GM19372 (cell line): ENCODE measurements around the gene TRIM52.
"Not testable (repeated sequence)": the region's sequence is repeated elsewhere in the genome, so short reads cannot be mapped to it uniquely, and the experiment has no call there.

Source experiments
- ATAC-seq: cut with Tn5 transposase; IDR thresholded peaks from one replicate; pipeline ENCODE4 v1.9.1; 2021; ENCODE audit warnings: mild to moderate bottlenecking, low read depth, moderate library complexity; ENCODE audit not compliant: unreplicated experiment

The TRIM52 gene

DNA sequence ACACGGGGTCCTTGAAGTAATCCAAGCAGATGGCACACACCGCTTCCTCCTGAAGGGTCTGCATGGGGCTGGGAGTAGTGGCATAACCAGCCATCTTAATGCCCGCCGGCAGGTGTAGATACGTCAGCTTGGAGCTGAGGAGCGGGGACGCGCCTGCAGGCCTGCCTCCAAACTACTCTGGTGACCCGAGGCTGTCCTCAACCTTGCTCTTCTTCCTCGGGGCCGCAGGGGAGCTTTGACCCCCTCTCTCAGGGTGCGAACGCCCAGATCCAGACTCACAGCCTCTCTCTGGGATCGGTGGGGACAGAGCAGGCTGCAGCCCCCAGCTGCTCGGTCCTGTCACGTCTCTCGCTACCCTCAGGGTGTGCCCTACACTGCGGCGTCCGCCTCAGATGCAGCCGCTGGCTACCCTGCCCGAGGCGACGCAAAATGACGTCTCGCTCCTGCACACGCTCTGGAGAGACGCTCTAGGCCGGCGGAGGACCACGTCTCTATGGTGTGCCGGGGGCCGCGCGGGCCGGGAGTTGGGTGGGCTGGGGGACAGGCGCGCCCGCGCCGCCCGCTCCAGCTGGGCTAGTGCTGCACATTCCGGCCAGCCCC lies at the start of gene TRIM52:
TSS of gene TRIM52 (minus strand) at position 424 of the 600 bp plus-strand sequence. CDS start at position 94, 330 bp downstream.
- ATAC-seq, result peak; percentile 74

DNA sequence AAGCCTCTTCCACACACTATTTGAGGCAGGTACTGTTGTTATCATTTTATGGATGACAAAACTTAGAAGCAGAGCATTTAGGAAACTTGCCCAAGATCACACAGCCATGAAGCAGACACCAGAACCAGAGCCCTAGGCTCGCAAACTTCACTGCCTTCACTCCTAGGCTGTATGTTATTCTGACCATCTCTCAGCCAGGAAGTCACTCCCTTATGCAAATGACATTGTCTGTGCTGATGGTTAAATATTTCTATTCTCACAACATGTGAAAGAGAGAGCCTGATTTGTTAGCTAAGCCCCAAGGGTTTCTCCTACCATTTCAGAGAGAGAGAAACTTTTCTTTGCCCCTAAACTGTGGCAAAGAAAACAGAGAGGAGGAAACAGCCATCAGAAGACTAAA lies 26.4 kb upstream of the TRIM52 start:
- ATAC-seq, result peak; percentile 68

DNA sequence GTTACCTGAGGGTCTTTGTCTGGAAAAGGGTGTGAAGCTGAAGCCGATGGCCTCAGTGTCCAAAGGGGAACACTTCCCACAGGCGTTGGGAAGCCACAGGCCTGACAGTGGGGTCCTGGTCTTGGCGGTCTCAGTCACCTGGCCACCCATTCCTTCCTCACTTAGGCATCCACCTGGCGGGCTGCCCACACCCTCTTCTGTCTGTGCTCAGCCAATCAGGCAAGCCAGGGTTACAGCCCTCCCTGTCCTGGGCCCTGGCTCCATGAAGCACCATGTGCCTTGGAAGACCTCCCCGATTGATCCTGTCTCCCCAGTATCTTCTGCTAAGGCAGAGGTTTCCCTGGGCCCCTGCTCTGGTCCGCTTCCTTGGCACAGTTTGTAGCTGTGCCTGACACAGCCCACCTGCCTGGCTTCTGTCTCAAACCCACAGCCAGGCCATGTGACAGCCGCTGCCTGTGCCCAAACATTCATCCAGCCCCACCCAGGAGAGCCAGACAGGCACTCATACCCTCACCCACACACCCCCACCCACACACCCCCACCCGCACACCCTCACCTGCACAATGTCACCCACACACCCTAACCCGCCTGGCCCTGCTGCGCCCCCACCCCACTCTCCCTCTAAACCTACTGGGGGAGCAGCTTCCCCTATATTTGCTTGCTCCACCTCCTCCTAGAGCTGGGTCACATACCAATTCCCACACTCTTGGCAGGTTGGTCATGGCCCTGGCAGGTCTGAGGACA lies 25.2 kb upstream of the TRIM52 start:
- ATAC-seq, result not testable (repeated sequence)

DNA sequence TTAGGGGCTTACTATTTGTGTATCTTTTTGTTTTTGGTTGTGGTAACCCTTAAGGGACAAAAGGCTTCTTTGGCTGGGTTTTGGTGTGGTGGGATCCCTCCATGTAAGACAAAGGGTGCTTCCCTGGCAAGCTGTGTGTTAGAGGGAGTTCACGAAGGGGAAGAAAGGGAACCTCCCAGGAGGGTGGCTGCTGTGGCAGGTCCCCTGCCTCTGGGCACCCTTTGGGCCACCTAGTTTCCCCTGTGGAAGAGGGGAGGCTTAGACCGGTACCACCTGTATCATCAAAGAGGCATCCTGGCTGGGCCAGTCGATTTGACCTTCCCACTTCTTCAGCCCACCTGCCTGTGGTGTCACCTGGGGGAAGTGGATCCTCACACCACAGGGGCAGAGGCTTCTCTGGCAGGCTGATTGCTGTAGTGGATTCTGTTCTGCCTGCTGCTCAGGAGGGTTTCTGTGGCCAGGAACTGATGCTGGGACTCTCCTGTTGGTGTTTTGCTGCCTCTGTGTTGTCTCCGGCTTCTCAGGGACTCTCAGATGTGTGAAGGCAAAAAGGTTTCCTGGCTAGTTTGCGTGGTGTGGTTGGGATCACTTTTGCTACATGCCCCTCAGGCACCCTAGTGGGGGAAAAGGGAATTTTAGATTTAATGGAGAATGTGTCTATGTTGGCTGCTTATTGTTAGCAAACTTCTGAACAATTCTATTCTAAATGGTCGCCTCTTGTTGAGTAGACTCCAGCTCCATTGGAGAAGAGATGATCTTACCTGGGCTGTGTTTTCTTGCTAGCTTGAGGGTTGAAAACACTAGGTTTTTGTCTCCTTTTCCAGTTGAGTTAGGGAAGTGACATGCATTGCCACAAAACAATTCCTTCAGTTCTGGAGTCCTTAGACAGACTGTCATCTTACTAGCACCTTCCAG lies 23.2 kb upstream of the TRIM52 start:
- ATAC-seq, result not testable (repeated sequence)

DNA sequence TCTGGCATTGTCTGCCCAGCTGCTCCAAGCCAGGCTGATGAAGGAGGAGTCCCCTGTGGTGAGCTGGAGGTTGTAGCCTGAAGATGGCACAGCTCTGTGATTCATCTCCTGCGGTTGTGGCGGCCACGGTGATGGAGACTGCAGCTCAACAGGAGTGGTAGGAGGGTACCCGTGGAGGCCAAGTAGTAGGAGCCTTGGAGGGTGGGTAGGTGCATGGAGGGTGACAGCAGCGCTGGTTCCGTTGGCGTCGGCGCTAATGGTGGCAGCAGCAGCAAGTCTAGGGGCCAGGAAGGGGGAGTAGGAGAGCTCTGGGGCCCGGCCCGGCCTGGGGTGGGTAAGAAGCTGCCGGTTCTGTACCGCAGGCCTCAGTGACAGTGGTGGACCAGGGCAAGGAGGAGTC lies 22.4 kb upstream of the TRIM52 start:
- no peak for ATAC-seq

DNA sequence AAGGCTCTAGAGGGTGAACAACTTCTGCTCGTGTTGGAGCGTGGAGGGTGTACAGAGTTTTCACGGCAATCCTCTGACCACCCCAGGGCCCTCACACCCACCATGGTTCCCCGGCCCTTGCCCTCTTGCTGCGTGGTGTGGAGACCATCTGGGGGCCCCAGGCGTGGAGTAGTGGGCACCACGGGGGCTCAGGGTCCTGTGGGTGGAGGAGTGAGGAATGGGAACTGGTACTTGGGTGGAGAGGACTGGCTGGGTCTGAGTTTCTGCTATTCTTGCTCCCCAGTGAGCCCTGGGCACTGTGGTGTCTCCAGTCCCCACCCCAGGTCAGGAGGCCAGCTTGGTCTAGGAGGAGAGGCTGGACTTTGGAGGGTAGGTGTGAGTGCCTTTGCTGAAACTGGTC lies 21.9 kb upstream of the TRIM52 start:
- ATAC-seq, result no peak

DNA sequence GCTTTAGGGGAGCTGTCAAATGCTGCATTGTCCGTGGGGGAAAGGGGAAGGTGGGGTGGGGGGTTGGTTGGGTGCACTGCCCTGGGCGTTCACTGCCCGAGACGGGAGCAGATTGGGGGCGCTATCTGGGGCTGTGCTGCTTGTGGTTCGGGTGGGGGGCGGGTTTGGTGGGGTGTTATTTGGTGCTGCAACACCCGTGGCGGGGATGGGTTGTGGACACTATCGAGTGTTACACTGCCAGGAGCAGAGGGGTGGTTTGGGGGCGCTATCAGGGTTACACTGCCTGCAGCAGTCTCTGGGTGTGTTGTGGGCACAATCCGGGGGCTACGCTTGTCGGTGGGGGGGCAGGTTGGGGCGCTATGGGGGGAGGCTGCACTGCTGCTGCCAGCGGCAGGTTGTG lies 21.5 kb upstream of the TRIM52 start:
- not testable (repeated sequence) for ATAC-seq

DNA sequence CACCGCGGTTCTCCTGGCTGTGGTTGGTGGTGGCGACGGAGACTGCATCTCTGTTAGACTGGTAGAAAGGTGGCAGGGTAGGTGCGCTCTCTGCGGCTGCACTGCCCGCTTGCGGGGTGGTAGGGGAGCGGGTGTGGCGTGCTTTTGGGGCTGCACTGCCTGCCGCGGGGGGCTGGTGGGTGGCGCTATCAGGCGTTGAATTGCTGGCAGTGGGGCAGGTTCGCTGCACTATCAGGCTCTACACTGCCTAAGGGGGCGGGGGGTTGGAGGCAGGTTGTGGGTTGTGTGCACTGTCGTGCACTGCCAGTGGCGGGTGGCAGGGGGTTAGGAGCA lies 21.0 kb upstream of the TRIM52 start:
- ATAC-seq, result no peak

DNA sequence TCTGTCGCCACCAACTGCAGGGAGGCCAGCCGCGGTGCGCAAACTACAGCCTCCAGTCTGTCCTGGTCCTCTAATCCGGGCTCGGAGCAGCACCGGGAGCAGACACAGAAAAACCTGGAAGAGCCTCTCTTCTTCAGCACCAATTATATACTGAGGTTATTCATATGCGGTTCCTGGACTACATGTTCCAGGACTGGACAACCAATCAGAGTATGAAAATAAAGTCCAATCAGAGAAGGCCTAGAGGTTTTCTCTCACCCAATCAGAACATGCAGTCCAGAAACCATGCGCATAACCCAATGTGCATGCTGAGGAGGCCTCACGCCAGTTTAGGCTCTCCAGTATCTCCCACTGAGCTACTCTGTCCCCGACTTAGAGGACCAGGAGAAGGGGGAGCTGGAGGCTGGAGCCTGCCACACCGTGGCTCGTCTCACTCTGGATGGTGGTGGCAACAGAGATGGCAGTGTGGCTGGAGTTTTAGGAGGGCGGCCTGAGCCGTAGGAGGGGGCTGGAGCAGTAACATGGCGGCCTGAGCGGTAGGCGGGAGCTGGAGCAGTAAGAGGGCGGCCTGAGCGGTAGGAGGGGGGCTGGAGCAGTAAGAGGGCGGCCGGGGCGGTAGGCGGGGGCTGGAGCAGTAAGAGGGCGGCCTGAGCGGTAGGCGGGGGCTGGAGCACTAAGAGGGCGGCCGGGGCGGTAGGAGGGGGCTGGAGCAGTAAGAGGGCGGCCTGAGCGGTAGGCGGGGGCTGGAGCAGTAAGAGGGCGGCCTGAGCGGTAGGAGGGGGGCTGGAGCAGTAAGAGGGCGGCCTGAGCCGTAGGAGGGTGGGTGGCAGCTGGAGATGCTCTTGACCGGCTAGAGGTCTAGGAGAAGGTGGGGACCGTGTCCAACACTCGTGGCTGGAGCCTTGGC lies 20.4 kb upstream of the TRIM52 start:
- ATAC-seq, result no peak

DNA sequence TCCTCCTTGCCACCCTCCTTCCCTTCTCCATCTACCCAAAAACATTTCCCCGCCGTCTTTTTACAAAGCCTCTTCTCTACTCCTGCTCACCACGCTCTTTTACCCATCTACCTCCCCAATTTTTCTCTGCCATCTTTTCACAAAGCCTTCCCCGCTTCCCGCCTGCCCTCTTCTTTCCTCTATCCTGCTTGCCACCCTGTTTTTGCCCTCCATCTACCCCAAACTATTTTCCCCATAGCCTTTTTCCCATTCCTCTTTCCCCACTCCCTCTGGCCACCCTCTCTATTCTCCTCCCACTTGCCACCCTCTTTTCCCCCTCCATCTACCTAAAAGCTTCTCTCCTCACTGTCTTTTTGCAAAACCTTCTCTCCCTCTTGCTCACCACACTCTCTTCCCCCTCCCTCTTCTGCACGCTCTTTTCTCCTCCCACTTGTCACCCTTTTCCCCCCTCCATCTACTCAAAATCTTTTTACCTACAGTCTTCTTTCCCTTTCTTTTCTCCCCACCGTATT lies 19.4 kb upstream of the TRIM52 start:
- no peak for ATAC-seq

DNA sequence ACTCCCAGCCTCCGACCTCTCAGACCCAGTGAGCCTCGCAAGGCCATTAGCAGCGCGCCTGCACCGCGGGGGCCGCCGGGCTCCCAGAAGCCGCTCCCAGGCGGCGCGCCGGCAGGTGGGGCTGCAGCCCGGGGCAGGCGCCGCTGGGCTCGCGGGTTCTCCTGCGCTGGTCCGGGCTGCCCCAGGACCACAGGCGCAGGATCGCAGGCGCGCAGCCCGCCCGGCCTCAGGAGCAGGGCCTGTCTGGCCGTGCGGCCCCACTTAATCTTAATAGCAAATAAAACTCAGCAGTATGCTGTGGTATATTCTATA lies 12.4 kb upstream of the TRIM52 start:
- not testable (repeated sequence) for ATAC-seq

DNA sequence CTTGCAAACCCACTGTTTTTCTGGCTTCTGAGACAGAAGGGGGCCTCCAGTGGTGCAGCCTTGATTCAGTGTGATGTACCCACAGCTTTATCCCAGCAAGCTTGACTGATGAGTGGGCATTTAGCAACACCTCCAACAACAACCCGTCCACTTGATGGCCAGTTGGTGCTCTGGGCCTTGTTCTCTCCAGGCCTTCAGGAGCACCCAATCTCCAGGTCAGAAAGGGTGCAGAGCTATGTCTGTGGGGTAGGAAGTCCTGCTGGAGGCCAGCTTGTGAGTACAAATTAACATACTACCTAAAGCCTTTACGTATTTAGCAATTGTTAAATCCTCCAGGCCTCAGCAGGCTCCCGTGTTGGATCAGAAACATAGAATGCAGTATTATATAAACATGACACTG lies 10.1 kb upstream of the TRIM52 start:
- no peak for ATAC-seq

DNA sequence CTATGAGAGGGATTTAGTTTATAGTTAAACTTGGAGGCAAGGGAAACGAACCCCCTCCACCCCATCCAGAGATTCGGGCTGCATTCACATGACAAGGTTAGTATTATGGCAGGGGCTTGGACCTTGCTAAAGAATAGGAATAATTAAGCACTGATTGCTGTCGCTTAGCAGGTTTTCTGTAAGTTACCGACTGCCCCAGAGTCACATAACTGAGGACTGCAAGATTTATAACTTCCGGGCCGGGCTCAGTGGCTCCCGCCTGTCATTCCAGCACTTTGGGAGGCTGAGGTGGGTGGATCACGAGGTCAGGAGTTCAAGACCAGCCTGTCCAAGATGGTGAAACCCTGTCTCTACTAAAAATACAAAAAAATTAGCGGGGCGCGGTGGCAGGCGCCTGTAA lies 7.0 kb upstream of the TRIM52 start:
- ATAC-seq, result not testable (repeated sequence)

DNA sequence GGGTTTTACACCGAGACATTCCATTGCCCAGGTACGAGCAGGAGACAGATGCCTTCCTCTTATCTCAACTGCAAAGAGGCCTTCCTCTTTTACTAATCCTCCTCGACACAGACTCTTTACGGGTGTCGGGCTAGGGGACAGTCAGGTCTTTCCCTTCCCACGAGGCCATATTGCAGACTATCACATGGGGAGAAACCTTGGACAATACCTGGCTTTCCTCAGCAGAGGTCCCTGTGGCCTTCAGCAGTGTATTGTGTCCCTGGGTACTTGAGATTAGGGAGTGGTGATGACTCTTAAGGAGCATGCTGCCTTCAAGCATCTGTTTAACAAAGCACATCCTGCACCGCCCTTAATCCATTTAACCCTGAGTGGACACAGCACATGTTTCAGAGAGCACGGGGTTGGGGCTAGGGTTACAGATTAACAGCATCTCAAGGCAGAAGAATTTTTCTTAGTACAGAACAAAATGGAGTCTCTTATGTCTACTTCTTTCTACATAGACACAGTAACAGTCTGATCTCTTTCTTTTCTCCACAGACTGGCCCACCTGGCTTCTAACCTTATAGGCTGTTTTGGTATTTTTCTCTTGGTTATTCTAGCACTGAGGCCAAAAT lies 6.5 kb upstream of the TRIM52 start:
- not testable (repeated sequence) for ATAC-seq

DNA sequence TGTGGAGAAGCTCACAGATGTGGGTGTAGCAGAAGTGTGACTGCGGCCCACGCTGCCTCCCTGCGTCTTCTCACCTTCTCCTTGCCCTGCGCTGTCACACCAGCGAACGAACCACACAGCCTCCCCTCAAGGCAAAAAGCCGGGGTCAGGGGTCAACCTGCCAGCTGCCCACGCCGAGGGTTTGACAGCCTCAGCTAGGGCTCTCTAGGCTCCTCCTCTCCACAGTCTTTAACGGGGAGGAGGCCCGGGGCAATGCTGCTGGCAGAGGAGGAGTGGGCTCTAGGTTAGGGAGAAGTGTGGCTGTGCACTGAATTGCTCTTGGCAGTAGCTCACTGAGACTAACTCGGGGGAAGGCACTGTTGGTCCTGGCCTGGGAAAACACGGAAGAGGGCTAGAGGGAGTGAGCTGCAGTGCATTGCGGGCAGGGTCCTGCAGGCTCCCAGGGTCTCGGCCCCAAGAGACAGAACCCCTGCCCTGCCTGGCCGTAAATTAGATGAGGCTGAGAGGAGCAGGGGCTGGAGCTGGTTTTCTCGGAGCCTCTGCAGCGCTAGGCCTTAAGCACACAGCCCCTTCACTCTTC lies 4.2 kb upstream of the TRIM52 start:
- no peak for ATAC-seq

DNA sequence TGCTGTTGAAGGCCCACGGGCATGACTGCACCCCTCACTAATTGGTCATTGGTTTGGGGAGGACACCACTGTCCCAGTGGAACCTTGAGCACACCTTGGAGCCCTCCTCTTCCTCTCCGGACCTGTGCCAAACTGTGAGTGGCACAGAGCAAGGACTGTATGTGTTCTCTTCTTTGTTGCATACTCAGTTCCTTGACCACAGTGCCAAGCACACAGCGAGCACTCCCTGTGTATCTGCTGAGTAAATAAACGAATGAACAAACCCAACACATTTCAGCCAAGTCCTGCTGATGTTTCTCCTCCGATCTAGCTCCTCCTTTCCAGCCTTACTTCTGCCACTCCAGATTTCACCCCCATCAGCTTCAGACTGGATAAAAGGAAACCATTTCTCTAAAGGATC lies 2.7 kb upstream of the TRIM52 start:
- no peak for ATAC-seq

DNA sequence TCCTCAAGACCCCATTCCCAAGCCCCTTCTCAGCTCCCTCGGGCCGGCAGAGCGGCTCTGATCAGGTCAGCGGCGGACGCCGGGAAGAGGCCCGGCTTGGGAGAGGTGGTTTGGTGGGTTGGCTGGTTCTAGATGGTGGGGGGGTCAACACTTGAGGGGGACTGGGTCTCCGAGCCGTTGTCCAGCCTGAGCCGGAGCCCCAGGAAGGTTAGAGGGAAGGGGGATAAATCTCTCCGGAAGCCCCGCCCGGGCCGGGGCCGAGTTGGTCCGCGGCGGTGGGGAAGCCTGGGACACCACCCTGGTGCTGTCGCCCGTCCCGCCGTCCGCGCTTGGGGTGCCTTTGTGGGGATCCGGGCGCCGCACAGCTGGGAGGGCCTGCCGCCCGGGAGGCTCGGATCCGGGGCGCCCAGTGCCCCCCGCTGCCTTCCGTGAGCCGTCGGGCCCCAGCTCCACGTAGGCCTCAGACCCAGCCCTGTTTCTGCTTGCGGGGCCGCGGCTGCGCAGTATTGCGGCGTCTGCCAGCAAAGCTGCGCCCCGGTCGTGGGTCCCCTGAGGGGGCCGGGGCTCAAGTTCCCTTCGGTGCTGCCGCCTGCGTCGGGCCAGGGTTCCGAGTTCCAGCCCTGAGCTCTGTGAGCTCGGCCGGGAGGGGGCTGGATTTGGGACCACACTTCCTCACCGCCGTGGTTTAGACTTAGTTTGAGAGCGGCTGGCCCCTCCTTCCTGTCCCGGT lies 542 bp upstream of the TRIM52 start:
- ATAC-seq, result peak; percentile 55

DNA sequence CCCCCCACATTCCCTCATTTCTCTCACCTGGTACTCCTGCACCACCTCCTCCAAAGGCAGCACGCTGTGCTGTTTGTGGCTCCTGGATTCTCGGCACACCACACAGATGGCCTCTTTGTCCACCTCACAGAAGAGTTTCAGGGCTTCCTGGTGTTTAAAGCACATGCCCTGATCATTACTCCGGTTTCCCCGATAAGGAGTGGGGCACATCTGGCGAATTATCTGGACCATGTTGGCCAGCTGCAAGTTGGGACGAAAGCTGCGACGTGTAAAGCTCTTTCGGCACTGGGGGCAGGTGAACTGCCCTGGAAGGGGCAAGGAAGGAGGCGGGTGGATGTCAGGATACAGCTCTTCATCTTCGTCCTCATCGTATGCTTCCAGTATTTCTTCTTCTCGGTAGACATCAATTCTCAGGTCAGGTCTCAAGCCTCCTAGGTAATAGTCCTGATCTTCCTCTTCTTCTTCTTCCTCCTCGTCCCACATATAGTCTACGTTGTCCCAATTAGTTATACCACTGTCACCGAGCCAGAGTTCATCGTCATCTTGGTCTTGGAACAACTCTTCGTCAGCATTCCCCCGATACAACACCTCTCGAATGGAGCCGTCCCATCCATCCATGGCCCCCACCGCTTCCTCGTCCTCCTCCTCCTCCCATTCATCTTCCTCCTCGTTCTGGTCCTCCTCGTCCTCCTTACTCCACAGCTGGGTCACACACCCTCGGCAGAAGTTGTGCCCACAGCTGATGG lies 796 bp downstream of the TRIM52 start:
- ATAC-seq, result no peak
